Stimulated activated memory B cell treated with anti-CD40 and anti-IgM and Interleukin-4, amounts not matched to agents 10 μg/mL and 1 μg/mL and 100 μg/mL, for 72 hours (primary cell): ENCODE results near the gene TMEM242.
A peak's percentile ranks its signal among the peaks of the same experiment; 100 is the strongest.
"Not testable (repeated sequence)": the region's sequence is repeated elsewhere in the genome, so short reads cannot be mapped to it uniquely, and the experiment has no call there.

Source experiments
- ATAC-seq: fragments of 150-1000 bp; cut with Tn5 transposase; 2 replicates; pipeline ENCODE4 v1.10.0; 2021
- H3K27ac Mint-ChIP-seq: one replicate; pipeline ENCODE4 v1.8.0; 2022; ENCODE audit warnings: mild to moderate bottlenecking, mixed read lengths
- H3K27me3 Mint-ChIP-seq: one replicate; pipeline ENCODE4 v1.8.0; 2022; ENCODE audit warnings: mixed read lengths
- H3K36me3 Mint-ChIP-seq: one replicate; pipeline ENCODE4 v1.8.0; 2022; ENCODE audit warnings: mixed read lengths
- H3K4me1 Mint-ChIP-seq: one replicate; pipeline ENCODE4 v1.8.0; 2022; ENCODE audit warnings: mixed read lengths
- H3K4me3 Mint-ChIP-seq: one replicate; pipeline ENCODE4 v1.8.0; 2022; ENCODE audit warnings: mild to moderate bottlenecking, moderate library complexity, mixed read lengths
- H3K9me3 Mint-ChIP-seq: one replicate; pipeline ENCODE4 v1.8.0; 2022; ENCODE audit warnings: mixed read lengths

TMEM242 gene

GRCh38 chr6:157333537-157333936 is 10.2 kb upstream of the TMEM242 start:
- Mint-ChIP-seq H3K4me1 (peaks cover 14% of the 10 kb centered on the region), H3K9me3 (no peaks in the 10 kb centered on the region), H3K36me3 (no peaks in the 10 kb centered on the region), H3K4me3 (no peak overlapping the region), H3K27ac (no peak overlapping the region), H3K27me3 (peaks cover 45% of the 10 kb centered on the region)
- no peak for ATAC-seq

GRCh38 chr6:157332813-157333212 is 9.5 kb upstream of the TMEM242 start:
- Mint-ChIP-seq H3K4me1 (peaks cover 14% of the 10 kb centered on the region), H3K27me3 (peaks cover 45% of the 10 kb centered on the region), H3K36me3 (no peaks in the 10 kb centered on the region), H3K27ac (no peak overlapping the region), H3K9me3 (no peaks in the 10 kb centered on the region), H3K4me3 (no peak overlapping the region)
- peak; percentile 90 for ATAC-seq

DNA sequence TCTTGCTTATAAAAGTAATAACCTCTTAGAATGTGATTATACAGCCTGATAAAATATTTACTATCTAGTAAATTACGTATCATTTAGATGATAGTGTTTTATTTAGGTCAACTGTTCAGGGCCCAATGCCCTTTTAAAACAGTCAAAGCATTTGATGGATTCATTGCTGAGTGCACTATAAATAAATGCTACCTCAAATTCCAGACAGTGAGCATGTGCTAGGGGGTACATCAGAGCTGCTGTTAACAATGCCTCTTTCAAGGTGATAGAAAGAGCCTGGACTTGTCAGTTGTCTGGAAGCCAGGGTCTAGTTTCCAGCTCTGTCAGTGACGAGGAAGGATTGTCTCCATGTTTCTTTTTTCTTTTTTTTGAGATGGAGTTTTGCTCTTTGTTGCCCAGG is 7.5 kb upstream of the TMEM242 start:
- H3K27me3 Mint-ChIP-seq, result peaks cover 45% of the 10 kb centered on the region

DNA sequence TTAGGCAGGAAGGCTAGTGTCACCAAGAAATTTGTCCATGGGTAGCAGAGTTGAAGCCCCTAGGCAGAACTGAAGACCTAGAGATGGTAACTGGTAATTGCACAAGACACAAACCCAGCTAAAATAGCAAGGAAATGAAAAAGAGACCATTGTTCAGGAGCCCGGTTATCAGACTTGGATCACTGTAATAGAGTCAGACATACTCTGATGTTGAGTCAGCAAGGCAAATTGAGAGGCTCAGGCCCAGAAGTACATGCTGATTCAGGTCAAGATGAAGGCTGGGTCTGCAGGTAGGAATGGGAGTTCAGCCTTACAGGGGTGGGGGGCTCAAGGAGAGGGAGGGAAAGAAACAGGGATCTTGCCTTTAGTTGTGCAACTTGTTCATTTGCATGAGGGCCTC is 6.5 kb upstream of the TMEM242 start:
- ATAC-seq, result no peak
- Mint-ChIP-seq H3K27ac (no peak overlapping the region), H3K36me3 (no peaks in the 10 kb centered on the region), H3K9me3 (no peaks in the 10 kb centered on the region), H3K4me3 (no peak overlapping the region), H3K27me3 (peaks cover 36% of the 10 kb centered on the region), H3K4me1 (peaks cover 14% of the 10 kb centered on the region)

More for the DNA sequence above, 7.5 kb upstream of the TMEM242 start:
- Mint-ChIP-seq H3K4me3 (no peak overlapping the region), H3K4me1 (peaks cover 14% of the 10 kb centered on the region), H3K9me3 (no peaks in the 10 kb centered on the region), H3K36me3 (no peaks in the 10 kb centered on the region), H3K27ac (no peak overlapping the region)
- no peak for ATAC-seq

- Mint-ChIP-seq H3K36me3 (no peaks in the 10 kb centered on the region), H3K27me3 (peaks cover 23% of the 10 kb centered on the region), H3K4me3 (no peak overlapping the region), H3K27ac (no peak overlapping the region), H3K4me1 (peaks cover 18% of the 10 kb centered on the region), H3K9me3 (no peaks in the 10 kb centered on the region)
- ATAC-seq, result no peak
These were observed 4.9 kb upstream of the TMEM242 start for GRCh38 chr6:157328108-157328692.

DNA sequence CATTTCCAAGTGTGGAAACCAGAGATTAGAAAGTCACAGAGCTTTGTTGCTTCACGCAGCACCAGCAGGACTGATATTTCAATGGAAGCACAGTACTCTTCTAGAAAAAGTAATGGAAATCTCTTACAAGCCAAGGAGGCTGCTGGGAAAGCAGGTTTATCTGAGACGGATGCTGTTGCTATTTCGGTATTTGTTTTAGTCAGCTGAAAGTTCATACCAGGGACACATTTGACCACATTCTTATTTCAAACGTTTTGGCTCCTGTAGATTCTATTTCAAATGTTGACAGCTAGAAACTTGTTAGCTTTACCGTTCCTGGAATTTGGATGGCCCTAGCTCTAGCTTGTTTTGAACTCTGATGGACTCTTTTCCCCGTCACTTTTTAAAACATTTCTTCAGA is 3.7 kb upstream of the TMEM242 start:
- H3K4me1 Mint-ChIP-seq, result peaks cover 18% of the 10 kb centered on the region
- no peak overlapping the region for H3K27ac Mint-ChIP-seq
- H3K4me3 Mint-ChIP-seq, result no peak overlapping the region
- ATAC-seq, result no peak
- no peaks in the 10 kb centered on the region for H3K36me3 Mint-ChIP-seq
- peaks cover 13% of the 10 kb centered on the region for H3K27me3 Mint-ChIP-seq
- H3K9me3 Mint-ChIP-seq, result no peaks in the 10 kb centered on the region

DNA sequence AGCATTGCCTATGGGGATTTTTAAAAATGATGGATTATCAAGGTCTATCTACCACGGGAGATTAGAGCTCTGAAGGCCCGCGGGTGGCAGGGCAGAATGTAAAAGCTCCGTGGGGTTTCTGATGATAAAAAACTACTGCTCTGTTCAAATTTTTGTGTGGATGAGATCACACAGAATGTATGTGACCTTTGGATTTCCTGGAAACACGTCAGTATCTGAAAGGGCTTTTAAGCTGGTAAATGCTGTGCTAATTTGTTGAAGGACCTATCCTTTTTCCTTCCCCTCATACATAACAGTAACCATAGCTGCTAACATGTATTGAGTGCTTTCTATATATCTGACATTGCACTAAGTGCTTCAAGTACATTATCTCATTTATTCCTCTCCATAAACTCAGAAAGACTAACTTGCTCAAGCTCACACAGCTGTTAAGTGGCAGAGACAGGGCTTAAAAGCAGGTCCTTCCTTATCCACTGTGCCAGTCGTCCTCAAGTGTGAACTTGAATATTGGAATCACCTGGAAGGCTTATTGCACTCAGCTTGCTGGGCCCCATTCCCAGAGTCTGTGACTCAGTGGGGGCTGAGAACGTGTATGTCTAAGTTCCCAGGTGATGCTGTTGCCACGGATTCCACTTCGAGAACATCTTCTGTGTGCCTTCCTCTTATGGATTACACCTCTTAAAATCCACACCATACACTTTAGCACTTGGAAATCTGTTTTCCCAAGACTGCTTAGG is 1.9 kb upstream of the TMEM242 start:
- Mint-ChIP-seq H3K27ac (no peak overlapping the region), H3K4me3 (no peak overlapping the region), H3K9me3 (no peaks in the 10 kb centered on the region), H3K27me3 (peaks cover 11% of the 10 kb centered on the region), H3K4me1 (peaks cover 18% of the 10 kb centered on the region), H3K36me3 (no peaks in the 10 kb centered on the region)
- no peak for ATAC-seq

GRCh38 chr6:157323966-157324300 is 614 bp upstream of the TMEM242 start:
- Mint-ChIP-seq H3K4me1 (peaks cover 18% of the 10 kb centered on the region), H3K4me3 (peak overlapping the region; percentile 99), H3K27ac (peak overlapping the region; percentile 87), H3K9me3 (no peaks in the 10 kb centered on the region), H3K27me3 (no peaks in the 10 kb centered on the region), H3K36me3 (no peaks in the 10 kb centered on the region)
- ATAC-seq, result peak; percentile 49

- Mint-ChIP-seq H3K9me3 (no peaks in the 10 kb centered on the region), H3K4me3 (peak overlapping the region; percentile 99), H3K36me3 (peaks cover 7% of the 10 kb centered on the region), H3K27ac (peak overlapping the region; percentile 87), H3K4me1 (peaks cover 18% of the 10 kb centered on the region), H3K27me3 (no peaks in the 10 kb centered on the region)
- no peak for ATAC-seq
These were observed 496 bp downstream of the TMEM242 start for GRCh38 chr6:157322792-157323254.

- Mint-ChIP-seq H3K27me3 (no peaks in the 10 kb centered on the region), H3K4me3 (no peak overlapping the region), H3K27ac (peak overlapping the region; percentile 13), H3K4me1 (peaks cover 6% of the 10 kb centered on the region), H3K9me3 (no peaks in the 10 kb centered on the region), H3K36me3 (peaks cover 40% of the 10 kb centered on the region)
- no peak for ATAC-seq
These were observed 6.2 kb downstream of the TMEM242 start for GRCh38 chr6:157316871-157317814.

GRCh38 chr6:157314705-157315321 is 8.5 kb downstream of the TMEM242 start:
- Mint-ChIP-seq H3K4me3 (no peak overlapping the region), H3K36me3 (peaks cover 54% of the 10 kb centered on the region), H3K4me1 (peaks cover 6% of the 10 kb centered on the region), H3K9me3 (no peaks in the 10 kb centered on the region), H3K27me3 (no peaks in the 10 kb centered on the region), H3K27ac (no peak overlapping the region)
- ATAC-seq, result peak; percentile 66

GRCh38 chr6:157313531-157314467 is 9.5 kb downstream of the TMEM242 start:
- no peak for ATAC-seq
- no peak overlapping the region for H3K4me3 Mint-ChIP-seq
- H3K4me1 Mint-ChIP-seq, result peaks cover 6% of the 10 kb centered on the region
- no peaks in the 10 kb centered on the region for H3K9me3 Mint-ChIP-seq
- H3K36me3 Mint-ChIP-seq, result peaks cover 54% of the 10 kb centered on the region
- no peak overlapping the region for H3K27ac Mint-ChIP-seq
- H3K27me3 Mint-ChIP-seq, result no peaks in the 10 kb centered on the region

- Mint-ChIP-seq H3K4me1 (peaks cover 6% of the 10 kb centered on the region), H3K4me3 (no peak overlapping the region)
These were observed 10.6 kb downstream of the TMEM242 start for GRCh38 chr6:157312757-157313156.

DNA sequence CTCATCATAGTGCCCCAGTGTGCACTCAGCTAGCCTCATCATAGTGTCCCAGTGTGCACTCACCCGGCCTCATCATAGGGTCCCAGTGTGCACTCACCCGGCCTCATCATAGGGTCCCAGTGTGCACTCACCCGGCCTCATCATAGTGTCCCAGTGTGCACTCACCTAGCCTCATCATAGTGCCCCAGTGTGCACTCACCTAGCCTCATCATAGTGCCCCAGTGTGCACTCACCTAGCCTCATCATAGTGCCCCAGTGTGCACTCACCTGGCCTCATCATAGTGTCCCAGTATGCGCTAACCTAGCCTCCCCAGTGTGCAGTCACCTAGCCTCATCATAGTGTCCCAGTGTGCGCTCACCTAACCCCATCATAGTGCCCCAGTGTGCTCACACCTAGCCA is 12.6 kb downstream of the TMEM242 start:
- H3K27ac Mint-ChIP-seq, ATAC-seq, H3K9me3 Mint-ChIP-seq, H3K27me3 Mint-ChIP-seq, H3K4me3 Mint-ChIP-seq, H3K4me1 Mint-ChIP-seq: not testable (repeated sequence)
- H3K36me3 Mint-ChIP-seq, result peaks cover 35% of the 10 kb centered on the region

More at GRCh38 chr6:157312757-157313156, 10.6 kb downstream of the TMEM242 start:
- Mint-ChIP-seq H3K27me3 (no peaks in the 10 kb centered on the region), H3K27ac (no peak overlapping the region), H3K9me3 (no peaks in the 10 kb centered on the region), H3K36me3 (peaks cover 46% of the 10 kb centered on the region)
- ATAC-seq, result no peak
